Heart left ventricle (tissue), 13 donors: ENCODE results near the gene PRMT7.

Source experiments
- POLR2A ChIP-seq, 2 donors: fragments of 450-650 bp; IDR thresholded peaks; one replicate each; pipeline ENCODE4 v1.6.1; 2017; ENCODE audit warnings: antibody characterized with exemption in 2 of 2, mild to moderate bottlenecking in 2 of 2, moderate library complexity in 2 of 2
- TF ChIP-seq, protein P1 (sequence below), 12 donors: fragments of 200-600 bp; sonication (generic) in 4 of 12; IDR thresholded peaks; one replicate each; pipeline versions ENCODE4 v1.5.0 to v1.8.0; 2018 to 2022; ENCODE audit warnings: antibody characterized with exemption in 12 of 12, mild to moderate bottlenecking in 5 of 12
- donor health status: ischemic (EF 13 %, LVEDD 7.1; RV severe dilation, severe dysfunction).
- donor health status: DM: no; HTN: yes; CAD: no.
- donor health status: DM: no; HTN: no; CAD: no.
- donor health status: ischemic (EF 25% LVEDD 6.9; RV normal size, moderate dysfunction).
- donor health status: ischemic (EF 25% LVEDD 5.7; RV mildly dilated, moderate dysfunction).
- donor health status: ischemic (EF 35%, LVEDD 5.7; RV mildly dilated, moderate dysfunction).
- donor health status: nonischemic (EF 11% LVEDD 7.7; RV severe dilation, severe dysfunction).
- donor health status: DM: yes; HTN: yes; CAD: no.
- donor health status: PGD.
- donor health status: ischemic (EF 29% LVEDD 5.4; RV normal size, mild dysfunction).
- donor health status: nonischemic (EF 23%, LVEDD 6.1; RV moderate dilation, normal function).

- no peak for TF ChIP-seq POLR2A (IDR thresholded peaks at IDR 0.05)
- TF ChIP-seq, protein P1, sequence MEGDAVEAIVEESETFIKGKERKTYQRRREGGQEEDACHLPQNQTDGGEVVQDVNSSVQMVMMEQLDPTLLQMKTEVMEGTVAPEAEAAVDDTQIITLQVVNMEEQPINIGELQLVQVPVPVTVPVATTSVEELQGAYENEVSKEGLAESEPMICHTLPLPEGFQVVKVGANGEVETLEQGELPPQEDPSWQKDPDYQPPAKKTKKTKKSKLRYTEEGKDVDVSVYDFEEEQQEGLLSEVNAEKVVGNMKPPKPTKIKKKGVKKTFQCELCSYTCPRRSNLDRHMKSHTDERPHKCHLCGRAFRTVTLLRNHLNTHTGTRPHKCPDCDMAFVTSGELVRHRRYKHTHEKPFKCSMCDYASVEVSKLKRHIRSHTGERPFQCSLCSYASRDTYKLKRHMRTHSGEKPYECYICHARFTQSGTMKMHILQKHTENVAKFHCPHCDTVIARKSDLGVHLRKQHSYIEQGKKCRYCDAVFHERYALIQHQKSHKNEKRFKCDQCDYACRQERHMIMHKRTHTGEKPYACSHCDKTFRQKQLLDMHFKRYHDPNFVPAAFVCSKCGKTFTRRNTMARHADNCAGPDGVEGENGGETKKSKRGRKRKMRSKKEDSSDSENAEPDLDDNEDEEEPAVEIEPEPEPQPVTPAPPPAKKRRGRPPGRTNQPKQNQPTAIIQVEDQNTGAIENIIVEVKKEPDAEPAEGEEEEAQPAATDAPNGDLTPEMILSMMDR (IDR thresholded peaks at IDR 0.05) = no peak
Measured at GRCh38 chr16:68285683-68286082, 25.1 kb upstream of the PRMT7 start.
